Mucosa of descending colon (tissue), 3 donors: ENCODE measurements around the gene METTL21C. TPM values are rescaled to one million over a fixed set of nuclear protein-coding genes. Genes with fewer than 3 reads are reported as not detected.

Source experiments
- ATAC-seq: fragments of 200-7000 bp; cut with Tn5 transposase; one replicate; pipeline ENCODE4 v1.9.1; 2020; ENCODE audit warnings: mild to moderate bottlenecking, moderate library complexity
- DNase-seq, 3 donors: peaks; one replicate each; pipeline ENCODE4 v3.0.0-alpha.2; 2020
- H3K36me3 ChIP-seq: fragments of 200-600 bp; one replicate; pipeline ENCODE4 v1.8.0; 2021; ENCODE audit warnings: low read depth, mild to moderate bottlenecking
- H3K4me1 ChIP-seq: fragments of 200-600 bp; one replicate; pipeline ENCODE4 v1.8.0; 2021; ENCODE audit warnings: low read depth, mild to moderate bottlenecking
- H3K4me3 ChIP-seq: fragments of 200-600 bp; one replicate; pipeline ENCODE4 v1.8.0; 2021; ENCODE audit warnings: mild to moderate bottlenecking
- H3K9me3 ChIP-seq: fragments of 200-600 bp; one replicate; pipeline ENCODE4 v1.8.0; 2021; ENCODE audit warnings: mild to moderate bottlenecking
- intact Hi-C, 2 donors: fragments of 100-400 bp; cut with DNase I in 1 of 2; cut with micrococcal nuclease in 1 of 2; formaldehyde crosslinking; loops; one replicate each; pipeline versions ENCODE4 v1.11.0 to v1.11.1; 2022; cut with DNase I, micrococcal nuclease
- total RNA-seq, 3 donors: library from RNA; stranded (reverse); fragmentation: NEBNext Ultra II Directional in 2 of 3; extraction: Animal tissue kit (Norgen Biotek cat#: 25700) in 2 of 3; gene quantifications; one replicate each; pipeline versions ENCODE4 v1.2.1 to v1.2.4, GENCODE V29; 2021 to 2023
- TF ChIP-seq, protein P1 (sequence below): fragments of 200-600 bp; IDR thresholded peaks from one replicate; pipeline ENCODE4 v1.8.0; 2022; ENCODE audit warnings: antibody characterized with exemption, mild to moderate bottlenecking
- donor health status: DM: no; HTN: no; CAD: no; lungs with moderate emphysema.
- donor health status: DM: no; HTN: no; CAD: no.
- donor health status: DM: no; HTN: yes; CAD: no.

The METTL21C gene
- total RNA-seq, 3 donors from 2014 or later = not detected

DNA sequence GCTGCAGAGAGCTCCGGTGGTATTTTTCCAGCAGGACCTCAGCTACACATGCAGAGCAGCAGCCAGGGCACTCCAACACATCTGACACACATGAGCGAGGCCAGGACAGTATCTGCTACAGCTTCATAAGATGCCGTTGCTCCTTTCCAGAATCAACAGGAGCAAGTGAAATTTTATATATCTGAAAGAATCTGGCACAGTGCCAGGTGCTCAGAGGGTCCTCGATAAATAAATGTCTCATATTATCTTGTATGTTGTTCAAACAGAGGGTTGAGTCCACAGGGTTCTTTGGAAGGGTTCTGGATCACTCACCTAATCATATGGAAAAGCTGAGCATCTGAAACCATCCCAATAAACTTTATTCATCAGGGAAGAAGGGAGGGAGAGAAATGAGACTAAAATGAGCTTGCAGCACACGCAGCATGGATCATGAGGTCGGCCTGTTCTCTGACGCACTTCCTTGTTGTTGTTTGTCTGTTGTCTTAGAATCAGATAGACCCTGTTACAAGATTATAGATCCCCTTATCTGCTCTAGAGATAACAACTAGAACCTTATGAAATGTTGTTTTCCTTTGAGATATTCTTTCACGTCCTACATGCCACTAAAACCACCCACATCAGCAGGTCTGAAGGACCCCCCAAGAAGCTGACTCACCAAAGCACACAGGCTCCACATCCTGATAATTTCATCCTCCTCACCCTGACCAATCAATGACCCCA is 3.2 kb upstream of the METTL21C start:
- Histone ChIP-seq H3K9me3 (peaks cover 3% of the 10 kb centered on the region), H3K36me3 (no peaks in the 10 kb centered on the region), H3K4me3 (no peak overlapping the region), H3K4me1 (no peaks in the 10 kb centered on the region)
- DNase-seq (no peak), ATAC-seq (no peak)
- intact Hi-C loops = no loop called here
- TF ChIP-seq, protein P1, sequence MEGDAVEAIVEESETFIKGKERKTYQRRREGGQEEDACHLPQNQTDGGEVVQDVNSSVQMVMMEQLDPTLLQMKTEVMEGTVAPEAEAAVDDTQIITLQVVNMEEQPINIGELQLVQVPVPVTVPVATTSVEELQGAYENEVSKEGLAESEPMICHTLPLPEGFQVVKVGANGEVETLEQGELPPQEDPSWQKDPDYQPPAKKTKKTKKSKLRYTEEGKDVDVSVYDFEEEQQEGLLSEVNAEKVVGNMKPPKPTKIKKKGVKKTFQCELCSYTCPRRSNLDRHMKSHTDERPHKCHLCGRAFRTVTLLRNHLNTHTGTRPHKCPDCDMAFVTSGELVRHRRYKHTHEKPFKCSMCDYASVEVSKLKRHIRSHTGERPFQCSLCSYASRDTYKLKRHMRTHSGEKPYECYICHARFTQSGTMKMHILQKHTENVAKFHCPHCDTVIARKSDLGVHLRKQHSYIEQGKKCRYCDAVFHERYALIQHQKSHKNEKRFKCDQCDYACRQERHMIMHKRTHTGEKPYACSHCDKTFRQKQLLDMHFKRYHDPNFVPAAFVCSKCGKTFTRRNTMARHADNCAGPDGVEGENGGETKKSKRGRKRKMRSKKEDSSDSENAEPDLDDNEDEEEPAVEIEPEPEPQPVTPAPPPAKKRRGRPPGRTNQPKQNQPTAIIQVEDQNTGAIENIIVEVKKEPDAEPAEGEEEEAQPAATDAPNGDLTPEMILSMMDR = no peak

DNA sequence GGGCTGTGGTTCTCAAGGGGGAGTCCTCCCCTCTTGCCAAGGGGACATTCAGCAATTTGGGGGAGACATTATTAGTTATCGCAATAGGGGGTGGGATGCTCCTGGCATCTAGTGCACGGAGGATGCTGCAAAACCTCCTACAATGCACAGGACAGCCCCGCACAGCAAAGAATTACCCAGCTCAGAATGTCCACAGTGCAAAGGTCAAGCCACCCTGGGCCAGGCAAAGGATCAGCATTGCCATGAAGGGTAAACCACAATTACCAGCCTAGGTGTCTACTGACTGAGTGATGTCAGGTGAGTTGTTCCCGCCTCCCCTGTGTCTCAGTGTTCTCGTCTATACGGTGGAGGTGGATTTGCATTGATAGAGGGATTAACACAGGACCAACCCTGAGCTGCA is 2.4 kb upstream of the METTL21C start:
- intact Hi-C loops = no loop called here

DNA sequence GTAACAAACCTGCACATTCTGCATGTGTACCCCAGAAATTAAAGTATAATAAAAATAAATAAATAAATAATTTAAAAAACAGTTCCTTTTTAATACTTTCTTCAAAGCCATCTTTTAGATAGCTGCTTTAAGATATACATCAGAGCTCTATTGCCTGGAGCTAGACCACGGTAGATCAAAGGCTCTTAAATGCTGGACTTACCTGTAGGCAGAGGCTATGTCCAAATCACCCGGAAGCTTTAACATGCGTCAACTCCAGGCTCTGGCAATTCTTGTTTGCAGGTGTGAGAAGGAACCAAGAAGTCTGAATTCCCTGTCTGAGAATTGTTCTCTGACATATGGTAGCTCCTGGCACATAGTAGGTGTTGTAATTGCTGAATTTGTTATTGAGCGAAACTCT is 1.6 kb upstream of the METTL21C start:
- Histone ChIP-seq H3K36me3 (no peaks in the 10 kb centered on the region), H3K9me3 (peaks cover 3% of the 10 kb centered on the region), H3K4me1 (no peaks in the 10 kb centered on the region), H3K4me3 (no peak overlapping the region)
- TF ChIP-seq, protein P1 = no peak
- intact Hi-C loops = no loop called here
- ATAC-seq (no peak), DNase-seq (no peak)

More for the DNA sequence above, 2.4 kb upstream of the METTL21C start:
- TF ChIP-seq, protein P1 = no peak
- H3K36me3 ChIP-seq = no peaks in the 10 kb centered on the region
- ATAC-seq = no peak
- H3K9me3 ChIP-seq = peaks cover 3% of the 10 kb centered on the region
- no peak for DNase-seq
- H3K4me1 ChIP-seq = no peaks in the 10 kb centered on the region
- no peak overlapping the region for H3K4me3 ChIP-seq

DNA sequence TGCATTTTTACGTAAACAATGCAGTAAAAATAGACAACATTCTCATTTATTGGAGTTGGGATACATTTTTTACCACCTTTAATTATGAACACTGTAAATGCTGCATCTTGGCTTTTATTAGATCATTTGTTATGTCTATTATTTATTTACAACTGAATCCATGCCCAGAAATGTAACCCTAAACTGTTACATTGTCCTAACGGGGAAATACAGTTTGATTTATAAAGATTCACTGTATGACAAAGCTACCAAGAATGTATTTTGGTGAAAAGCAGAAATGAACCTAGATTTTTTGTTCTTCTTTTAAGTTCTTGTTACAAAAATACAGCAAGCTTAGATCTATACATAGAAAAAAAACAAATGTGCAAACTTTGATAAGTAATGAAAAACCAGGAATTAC is 1.1 kb downstream of the METTL21C start:
- TF ChIP-seq, protein P1 = no peak
- Histone ChIP-seq H3K9me3 (peaks cover 3% of the 10 kb centered on the region), H3K36me3 (no peaks in the 10 kb centered on the region), H3K4me3 (no peak overlapping the region), H3K4me1 (no peaks in the 10 kb centered on the region)
- intact Hi-C loops = no loop called here
- ATAC-seq (no peak), DNase-seq (no peak)

DNA sequence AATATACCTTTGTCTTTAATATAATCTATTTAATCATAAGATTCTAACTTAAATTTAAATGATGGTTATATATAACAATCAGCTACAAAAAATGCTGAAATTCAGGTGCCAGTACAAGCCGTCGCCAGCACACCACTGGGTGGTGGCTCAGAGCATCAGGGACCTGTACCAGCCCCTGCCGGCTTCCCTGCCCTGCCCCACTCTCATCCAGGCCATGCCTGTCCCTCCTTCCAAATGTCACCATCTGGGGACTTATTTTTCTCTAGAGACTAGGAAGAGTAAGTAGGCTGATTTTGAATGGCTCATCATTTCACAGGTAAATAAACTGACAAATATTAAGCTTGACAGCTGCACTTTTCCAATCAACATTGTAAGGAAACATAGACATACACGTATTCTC is 1.6 kb downstream of the METTL21C start:
- DNase-seq (no peak), ATAC-seq (no peak)
- intact Hi-C loops = no loop called here
- Histone ChIP-seq H3K9me3 (no peaks in the 10 kb centered on the region), H3K36me3 (no peaks in the 10 kb centered on the region), H3K4me3 (no peak overlapping the region), H3K4me1 (no peaks in the 10 kb centered on the region)
- TF ChIP-seq, protein P1 = no peak

DNA sequence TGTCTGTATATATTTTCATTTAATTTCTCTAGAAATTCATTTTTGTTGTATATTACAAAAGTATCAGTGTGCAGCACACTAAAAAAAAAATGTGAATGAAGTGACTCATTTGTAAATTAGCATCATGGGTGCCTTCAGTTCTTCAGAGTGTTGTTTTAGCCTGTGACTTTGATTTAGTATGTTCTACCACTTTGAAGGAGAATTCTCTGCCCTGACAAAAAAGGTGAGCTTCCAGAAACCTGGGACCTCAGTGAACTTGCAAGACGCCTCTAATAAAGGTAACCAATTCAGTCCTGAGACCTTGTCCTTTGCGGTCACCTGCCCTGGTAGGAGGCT is 2.4 kb downstream of the METTL21C start:
- DNase-seq (no peak), ATAC-seq (no peak)
- no peak overlapping the region for H3K4me3 ChIP-seq
- no peaks in the 10 kb centered on the region for H3K9me3 ChIP-seq
- intact Hi-C loops = no loop called here
- H3K36me3 ChIP-seq = no peaks in the 10 kb centered on the region
- TF ChIP-seq, protein P1 = no peak
- no peaks in the 10 kb centered on the region for H3K4me1 ChIP-seq
